ENCODE measurements around the gene CACNA1C.

The CACNA1C gene

DNA sequence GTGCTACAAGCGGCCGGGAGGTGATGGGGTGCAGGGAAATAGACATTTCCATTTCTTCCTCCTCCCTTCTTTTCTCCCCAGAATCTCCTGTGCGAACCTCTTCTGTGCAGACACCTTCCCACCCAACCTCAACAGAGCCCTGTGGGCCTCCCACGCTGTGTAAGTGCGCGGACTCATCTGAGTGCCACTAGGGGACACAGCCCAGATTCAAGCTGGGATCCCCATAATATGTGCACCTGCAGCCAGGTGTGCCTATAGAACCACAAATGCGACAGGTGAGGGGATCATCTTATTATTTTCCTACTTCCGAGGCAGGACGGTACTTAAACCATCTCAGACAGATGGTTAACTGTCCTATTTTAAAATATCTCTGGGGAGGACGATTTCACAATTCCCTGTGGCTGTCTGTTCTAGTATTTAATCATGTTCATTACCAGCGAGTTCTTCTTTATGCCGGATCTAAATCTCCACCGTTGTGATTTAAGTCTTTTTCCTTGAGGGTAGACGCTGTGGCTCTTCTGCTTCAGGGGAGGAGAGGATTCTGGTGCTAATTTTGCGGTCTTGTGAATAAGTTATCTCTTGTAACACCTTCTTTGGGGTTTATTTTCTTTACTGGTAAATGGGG lies 17.2 kb upstream of the CACNA1C start:
- peaks cover 12% of the 10 kb centered on the region for H3K4me1 ChIP-seq (ENCODE audit: control insufficient read depth, low read length)
- no peaks in the 10 kb centered on the region for H3F3A ChIP-seq (ENCODE audit: control insufficient read depth, insufficient read depth)
- H4K20me1 ChIP-seq (ENCODE audit: control insufficient read depth, insufficient read depth, low read depth, low read length): no peaks in the 10 kb centered on the region
- H3K36me3 ChIP-seq (ENCODE audit: control insufficient read depth, low read length): no peaks in the 10 kb centered on the region
- no peaks in the 10 kb centered on the region for H3K9me3 ChIP-seq (ENCODE audit: control insufficient read depth, insufficient read depth, low read length)
- H3K79me2 ChIP-seq (ENCODE audit: control insufficient read depth, low read length): no peaks in the 10 kb centered on the region
- peaks cover 66% of the 10 kb centered on the region for H3K27me3 ChIP-seq (ENCODE audit: control insufficient read depth, low read length)
- H3K9me2 ChIP-seq (replicated peaks; ENCODE audit: control insufficient read depth, low read length): no peaks in the 10 kb centered on the region
- H3K27ac ChIP-seq (ENCODE audit: low read depth, low read length): no peak overlapping the region
- TF ChIP-seq CTCF (IDR thresholded peaks at IDR 0.05; ENCODE audit: low read depth, low read length, poor library complexity, severe bottlenecking): no peak
- no peak for TF ChIP-seq EZH2phosphoT487 (IDR thresholded peaks at IDR 0.05; ENCODE audit: borderline replicate concordance, low read length)
- H3K4me3 ChIP-seq (ENCODE audit: low read length): peak overlapping the region; percentile 69
- H3K4me2 ChIP-seq (ENCODE audit: low read length): peak overlapping the region; percentile 73

GRCh38 chr12:2039034-2039433 lies 13.8 kb upstream of the CACNA1C start:
- Histone ChIP-seq H3K4me1 (ENCODE audit: control insufficient read depth, low read length) (peaks cover 12% of the 10 kb centered on the region), H3F3A (ENCODE audit: control insufficient read depth, insufficient read depth) (no peaks in the 10 kb centered on the region), H3K27me3 (ENCODE audit: control insufficient read depth, low read length) (peaks cover 46% of the 10 kb centered on the region), H3K9me2 (replicated peaks; ENCODE audit: control insufficient read depth, low read length) (no peaks in the 10 kb centered on the region), H4K20me1 (ENCODE audit: control insufficient read depth, insufficient read depth, low read depth, low read length) (no peaks in the 10 kb centered on the region), H3K9me3 (ENCODE audit: control insufficient read depth, insufficient read depth, low read length) (no peaks in the 10 kb centered on the region), H3K4me3 (ENCODE audit: low read length) (no peak overlapping the region), H3K79me2 (ENCODE audit: control insufficient read depth, low read length) (no peaks in the 10 kb centered on the region), H3K36me3 (ENCODE audit: control insufficient read depth, low read length) (no peaks in the 10 kb centered on the region), H3K27ac (ENCODE audit: low read depth, low read length) (no peak overlapping the region), H3K4me2 (ENCODE audit: low read length) (no peak overlapping the region)
- TF ChIP-seq EZH2phosphoT487 (IDR thresholded peaks at IDR 0.05; ENCODE audit: borderline replicate concordance, low read length): no peak
- no peak for TF ChIP-seq CTCF (IDR thresholded peaks at IDR 0.05; ENCODE audit: low read depth, low read length, poor library complexity, severe bottlenecking)

DNA sequence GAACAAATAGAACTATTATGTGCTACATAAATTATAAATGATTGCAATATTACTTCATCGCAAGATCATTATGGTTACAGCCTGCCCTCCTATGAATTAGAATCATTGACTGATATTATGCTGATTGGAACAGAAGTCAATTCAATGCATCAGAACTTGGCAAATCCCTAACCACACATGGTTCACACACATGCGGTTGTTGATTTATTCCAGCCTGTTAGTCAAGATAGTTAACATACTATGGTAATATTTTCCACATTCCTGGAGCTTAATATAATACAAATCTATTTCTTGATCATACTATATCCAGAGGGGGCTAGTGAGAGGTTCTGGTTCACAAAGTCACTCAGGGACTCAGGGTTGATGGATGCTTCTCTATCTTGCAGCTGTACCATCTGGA lies 9.7 kb upstream of the CACNA1C start:
- Histone ChIP-seq H3K9me3 (ENCODE audit: control insufficient read depth, insufficient read depth, low read length) (no peaks in the 10 kb centered on the region), H3F3A (ENCODE audit: control insufficient read depth, insufficient read depth) (no peaks in the 10 kb centered on the region), H3K79me2 (ENCODE audit: control insufficient read depth, low read length) (no peaks in the 10 kb centered on the region), H3K27ac (ENCODE audit: low read depth, low read length) (no peak overlapping the region), H3K4me2 (ENCODE audit: low read length) (no peak overlapping the region), H4K20me1 (ENCODE audit: control insufficient read depth, insufficient read depth, low read depth, low read length) (no peaks in the 10 kb centered on the region), H3K4me1 (ENCODE audit: control insufficient read depth, low read length) (no peaks in the 10 kb centered on the region), H3K4me3 (ENCODE audit: low read length) (no peak overlapping the region), H3K9me2 (replicated peaks; ENCODE audit: control insufficient read depth, low read length) (no peaks in the 10 kb centered on the region), H3K27me3 (ENCODE audit: control insufficient read depth, low read length) (peaks cover 47% of the 10 kb centered on the region), H3K36me3 (ENCODE audit: control insufficient read depth, low read length) (no peaks in the 10 kb centered on the region)
- TF ChIP-seq CTCF (IDR thresholded peaks at IDR 0.05; ENCODE audit: low read depth, low read length, poor library complexity, severe bottlenecking) (no peak), EZH2phosphoT487 (IDR thresholded peaks at IDR 0.05; ENCODE audit: borderline replicate concordance, low read length) (no peak)

Data from DOHH2 (cell line).